ENCODE measurements around the gene CHRNB1. TPM values are rescaled to one million over a fixed set of nuclear protein-coding genes. Genes with fewer than 3 reads are reported as not detected.

Gene CHRNB1
- total RNA-seq, 2 donors from 2014 or later: 12.1 to 17.6 TPM

- peak; percentile 98 to 99 for DNase-seq (ENCODE audit: low spot score in 2 of 2)
- Mint-ChIP-seq H3K9me3 (no peaks in the 10 kb centered on the region), H3K27ac (peak within 1 kb of the TSS; percentile 97 to 100), H3K36me3 (peaks cover 16 to 39% of the 10 kb centered on the region in 2 donors)
- peak; percentile 68 to 70 for ATAC-seq
These were observed 39.4 kb downstream of the CHRNB1 start, which contains the start of gene POLR2A for GRCh38 chr17:7484067-7484918. Gene POLR2A (plus strand): TSS chr17:7484366.

- DNase-seq (ENCODE audit: low spot score in 2 of 2): no peak
- Mint-ChIP-seq H3K36me3 (peaks cover 16 to 40% of the 10 kb centered on the region in 2 donors), H3K27ac (peak overlapping the region; percentile 97 to 100), H3K9me3 (no peaks in the 10 kb centered on the region)
- no peak for ATAC-seq
These were observed 40.1 kb downstream of the CHRNB1 start for GRCh38 chr17:7484919-7485377.

GRCh38 chr17:7486181-7486580 is 41.3 kb downstream of the CHRNB1 start:
- Mint-ChIP-seq H3K36me3 (peaks cover 20 to 46% of the 10 kb centered on the region in 2 donors), H3K9me3 (no peaks in the 10 kb centered on the region)
- ATAC-seq: no peak

GRCh38 chr17:7490144-7490543 is 45.3 kb downstream of the CHRNB1 start:
- H3K27ac Mint-ChIP-seq: peak overlapping the region in 1 of 2 donors; percentile 6
- peaks cover 18 to 59% of the 10 kb centered on the region in 2 donors for H3K36me3 Mint-ChIP-seq
- H3K9me3 Mint-ChIP-seq: no peaks in the 10 kb centered on the region
- no peak for DNase-seq (ENCODE audit: low spot score in 2 of 2)
- ATAC-seq: no peak

More at GRCh38 chr17:7486181-7486580, 41.3 kb downstream of the CHRNB1 start:
- DNase-seq (ENCODE audit: low spot score in 2 of 2): no peak
- H3K27ac Mint-ChIP-seq: peak overlapping the region; percentile 90 to 97

GRCh38 chr17:7491583-7491982 is 46.7 kb downstream of the CHRNB1 start:
- ATAC-seq (no peak), DNase-seq (ENCODE audit: low spot score in 2 of 2) (no peak)
- Mint-ChIP-seq H3K36me3 (peaks cover 9 to 51% of the 10 kb centered on the region in 2 donors), H3K27ac (peak overlapping the region in 1 of 2 donors; percentile 4), H3K9me3 (no peaks in the 10 kb centered on the region)

- H3K9me3 Mint-ChIP-seq: no peaks in the 10 kb centered on the region
- no peak for ATAC-seq
- H3K27ac Mint-ChIP-seq: peak overlapping the region in 1 of 2 donors; percentile 62
- peaks cover 17 to 44% of the 10 kb centered on the region in 2 donors for H3K36me3 Mint-ChIP-seq
- DNase-seq (ENCODE audit: low spot score in 2 of 2): no peak
These were observed 49.1 kb downstream of the CHRNB1 start for GRCh38 chr17:7493941-7494340.

GRCh38 chr17:7495906-7496434 is 51.1 kb downstream of the CHRNB1 start:
- peaks cover 25 to 45% of the 10 kb centered on the region in 2 donors for H3K36me3 Mint-ChIP-seq
- H3K9me3 Mint-ChIP-seq: no peaks in the 10 kb centered on the region
- H3K27ac Mint-ChIP-seq: peak overlapping the region; percentile 1 to 86
- ATAC-seq: no peak
- DNase-seq (ENCODE audit: low spot score in 2 of 2): no peak

- Mint-ChIP-seq H3K27ac (peak overlapping the region; percentile 1 to 85), H3K9me3 (no peaks in the 10 kb centered on the region), H3K36me3 (peaks cover 32 to 48% of the 10 kb centered on the region in 2 donors)
- DNase-seq (ENCODE audit: low spot score in 2 of 2) (no peak), ATAC-seq (no peak)
These were observed 51.8 kb downstream of the CHRNB1 start for GRCh38 chr17:7496470-7497183.

- ATAC-seq (no peak), DNase-seq (ENCODE audit: low spot score in 2 of 2) (no peak)
- Mint-ChIP-seq H3K36me3 (peaks cover 37 to 48% of the 10 kb centered on the region in 2 donors), H3K27ac (peak overlapping the region in 1 of 2 donors; percentile 85), H3K9me3 (no peaks in the 10 kb centered on the region)
These were observed 52.4 kb downstream of the CHRNB1 start for GRCh38 chr17:7497228-7497627.

- Mint-ChIP-seq H3K9me3 (no peaks in the 10 kb centered on the region), H3K36me3 (peaks cover 41 to 48% of the 10 kb centered on the region in 2 donors), H3K27ac (no peak overlapping the region)
- ATAC-seq (no peak), DNase-seq (ENCODE audit: low spot score in 2 of 2) (no peak)
These were observed 52.8 kb downstream of the CHRNB1 start for GRCh38 chr17:7497636-7498035.

GRCh38 chr17:7499161-7499560 is 54.3 kb downstream of the CHRNB1 start:
- no peak for ATAC-seq
- H3K27ac Mint-ChIP-seq: peak overlapping the region in 1 of 2 donors; percentile 47
- peaks cover 41 to 44% of the 10 kb centered on the region in 2 donors for H3K36me3 Mint-ChIP-seq
- no peaks in the 10 kb centered on the region for H3K9me3 Mint-ChIP-seq
- no peak for DNase-seq (ENCODE audit: low spot score in 2 of 2)

GRCh38 chr17:7501729-7502128 is 56.9 kb downstream of the CHRNB1 start:
- Mint-ChIP-seq H3K27ac (peak overlapping the region in 1 of 2 donors; percentile 79), H3K36me3 (peaks cover 43 to 46% of the 10 kb centered on the region in 2 donors), H3K9me3 (no peaks in the 10 kb centered on the region)
- DNase-seq (ENCODE audit: low spot score in 2 of 2) (no peak), ATAC-seq (no peak)

GRCh38 chr17:7502171-7502847 is 57.4 kb downstream of the CHRNB1 start:
- Mint-ChIP-seq H3K36me3 (peaks cover 38 to 40% of the 10 kb centered on the region in 2 donors), H3K9me3 (no peaks in the 10 kb centered on the region), H3K27ac (no peak overlapping the region)
- no peak for ATAC-seq
- no peak for DNase-seq (ENCODE audit: low spot score in 2 of 2)

GRCh38 chr17:7502987-7503386 is 58.1 kb downstream of the CHRNB1 start:
- no peak for ATAC-seq
- H3K27ac Mint-ChIP-seq: no peak overlapping the region
- DNase-seq (ENCODE audit: low spot score in 2 of 2): no peak
- H3K9me3 Mint-ChIP-seq: no peaks in the 10 kb centered on the region
- peaks cover 37 to 40% of the 10 kb centered on the region in 2 donors for H3K36me3 Mint-ChIP-seq

- H3K9me3 Mint-ChIP-seq: no peaks in the 10 kb centered on the region
- peaks cover 40 to 41% of the 10 kb centered on the region in 2 donors for H3K36me3 Mint-ChIP-seq
- DNase-seq (ENCODE audit: low spot score in 2 of 2): no peak
- H3K27ac Mint-ChIP-seq: peak overlapping the region in 1 of 2 donors; percentile 74
- no peak for ATAC-seq
These were observed 58.7 kb downstream of the CHRNB1 start for GRCh38 chr17:7503521-7503920.

All from activated naive CD4-positive, alpha-beta T cell treated with anti-CD3 and anti-CD28 coated beads, Interleukin-2, amount 50 U/mL, for 72 hours (primary cell).